HG03066 (cell line): Measurements from ENCODE around the gene TNFAIP8L1.
"Not testable (repeated sequence)": the region's sequence is repeated elsewhere in the genome, so short reads cannot be mapped to it uniquely, and the experiment has no call there.

Experiments
- ATAC-seq: cut with Tn5 transposase; IDR thresholded peaks from one replicate; pipeline ENCODE4 v1.9.1; 2021; ENCODE audit warnings: low read depth; ENCODE audit not compliant: unreplicated experiment

The TNFAIP8L1 gene

GRCh38 chr19:4638828-4639530 is at the start of gene TNFAIP8L1:
Gene TNFAIP8L1, plus strand, starts transcription at chr19:4639516. Its CDS starts 12,354 bp downstream, at chr19:4651870.
- ATAC-seq: peak; percentile 80

- ATAC-seq: no peak
These were observed 49.5 kb upstream of the TNFAIP8L1 start for GRCh38 chr19:4589579-4590410.

DNA sequence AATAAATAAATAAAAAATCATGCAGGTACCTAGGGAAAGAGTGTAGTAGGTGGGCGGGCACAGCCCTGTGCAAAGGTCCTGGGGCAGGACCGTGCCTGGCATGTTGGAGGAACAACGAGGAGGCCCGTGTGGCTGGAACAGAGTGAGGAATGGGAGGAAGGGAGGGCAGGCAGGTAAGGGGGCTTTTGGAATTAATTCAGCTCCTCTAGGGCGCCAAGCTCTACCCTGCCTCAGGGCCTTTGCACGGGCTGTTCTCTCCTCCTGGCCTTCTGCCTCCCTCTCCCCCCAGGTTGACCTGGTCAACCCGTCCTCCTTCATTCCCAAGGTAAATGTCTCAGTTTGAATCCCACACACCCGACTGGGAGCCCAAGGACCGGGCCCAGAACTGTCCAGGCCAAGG is 48.8 kb upstream of the TNFAIP8L1 start:
- no peak for ATAC-seq

GRCh38 chr19:4591320-4591719 is 48.0 kb upstream of the TNFAIP8L1 start:
- ATAC-seq: no peak

DNA sequence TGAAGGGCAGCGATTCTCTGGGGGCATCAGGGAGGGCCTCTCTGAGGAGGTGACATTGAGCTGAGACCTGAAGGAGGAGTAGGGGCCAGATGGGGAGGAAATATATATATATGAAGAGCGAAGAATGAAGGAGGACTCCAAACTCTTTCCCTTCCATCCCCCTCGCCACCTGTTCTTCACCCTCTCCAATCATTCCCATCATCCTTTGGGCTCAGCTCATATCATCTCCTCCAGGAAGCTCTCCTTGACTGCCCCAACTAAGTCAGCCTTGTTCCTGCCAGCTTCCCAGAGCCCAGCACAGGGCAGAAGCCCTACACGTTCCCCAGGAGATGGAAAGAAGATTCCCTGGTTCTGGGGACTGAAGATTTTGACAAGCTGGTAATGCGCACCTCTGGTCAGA is 46.9 kb upstream of the TNFAIP8L1 start:
- no peak for ATAC-seq

GRCh38 chr19:4593409-4593851 is 45.9 kb upstream of the TNFAIP8L1 start:
- ATAC-seq: no peak

GRCh38 chr19:4594201-4594600 is 45.1 kb upstream of the TNFAIP8L1 start:
- ATAC-seq: no peak

DNA sequence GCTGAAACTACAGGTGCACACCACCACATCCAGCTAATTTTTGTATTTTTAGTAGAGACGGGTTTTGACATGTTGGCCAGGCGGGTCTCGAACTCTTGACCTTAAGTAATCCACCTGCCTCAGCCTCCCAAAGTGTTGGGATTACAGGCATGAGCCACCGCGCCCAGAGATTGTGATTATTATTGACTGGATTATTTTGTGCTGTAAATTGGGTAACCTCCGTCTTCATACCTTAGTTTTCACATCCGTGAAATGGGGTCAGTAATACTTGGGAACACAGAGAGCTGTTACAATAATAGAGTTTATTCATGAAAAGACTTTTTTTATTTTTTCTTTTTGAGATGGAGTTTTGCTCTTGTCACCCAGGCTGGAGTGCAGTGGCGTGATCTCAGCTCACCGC is 44.2 kb upstream of the TNFAIP8L1 start:
- not testable (repeated sequence) for ATAC-seq

DNA sequence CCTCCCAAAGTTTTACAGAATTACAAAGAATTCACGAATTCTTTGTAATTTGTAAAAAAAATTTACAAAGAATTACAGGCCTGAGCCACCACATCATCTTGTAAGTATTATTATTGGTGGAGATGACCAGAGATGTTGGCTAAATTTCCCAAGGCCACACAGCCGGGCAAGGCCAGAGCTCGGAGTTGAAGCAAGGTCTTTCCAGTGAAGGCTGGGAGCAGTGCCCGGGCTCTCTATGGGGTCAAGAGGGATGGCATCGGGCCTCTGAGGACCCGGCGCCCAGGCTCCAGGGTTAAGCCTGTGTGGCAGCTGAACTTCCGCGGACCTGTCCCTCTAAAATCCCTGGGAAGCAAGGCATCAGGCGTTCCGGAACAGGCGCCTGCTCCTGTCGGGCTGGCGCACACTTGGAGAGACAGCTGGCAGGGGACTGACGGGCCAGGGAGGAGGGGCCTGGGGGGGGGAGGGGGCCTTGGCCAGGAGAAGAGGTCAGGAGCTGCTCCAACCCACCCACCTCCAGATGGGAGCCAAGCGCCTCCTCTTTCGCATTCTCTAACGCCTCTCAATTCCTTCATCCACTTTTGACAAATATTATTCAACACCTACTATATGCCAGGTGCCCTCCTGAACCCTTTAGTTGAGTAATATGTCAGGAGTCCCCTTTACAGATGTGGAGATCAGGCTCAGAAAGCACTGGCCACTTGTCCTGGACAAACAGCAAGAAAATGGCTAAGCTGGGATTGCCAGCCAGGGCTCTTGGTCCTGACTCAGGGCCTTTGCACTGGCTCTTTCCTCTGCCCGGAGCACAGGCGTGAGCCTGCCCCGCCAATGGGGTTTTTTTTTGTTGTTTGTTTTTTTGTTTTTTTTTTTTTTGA is 43.0 kb upstream of the TNFAIP8L1 start:
- no peak for ATAC-seq

- no peak for ATAC-seq
These were observed 41.9 kb upstream of the TNFAIP8L1 start for GRCh38 chr19:4597278-4597974.

DNA sequence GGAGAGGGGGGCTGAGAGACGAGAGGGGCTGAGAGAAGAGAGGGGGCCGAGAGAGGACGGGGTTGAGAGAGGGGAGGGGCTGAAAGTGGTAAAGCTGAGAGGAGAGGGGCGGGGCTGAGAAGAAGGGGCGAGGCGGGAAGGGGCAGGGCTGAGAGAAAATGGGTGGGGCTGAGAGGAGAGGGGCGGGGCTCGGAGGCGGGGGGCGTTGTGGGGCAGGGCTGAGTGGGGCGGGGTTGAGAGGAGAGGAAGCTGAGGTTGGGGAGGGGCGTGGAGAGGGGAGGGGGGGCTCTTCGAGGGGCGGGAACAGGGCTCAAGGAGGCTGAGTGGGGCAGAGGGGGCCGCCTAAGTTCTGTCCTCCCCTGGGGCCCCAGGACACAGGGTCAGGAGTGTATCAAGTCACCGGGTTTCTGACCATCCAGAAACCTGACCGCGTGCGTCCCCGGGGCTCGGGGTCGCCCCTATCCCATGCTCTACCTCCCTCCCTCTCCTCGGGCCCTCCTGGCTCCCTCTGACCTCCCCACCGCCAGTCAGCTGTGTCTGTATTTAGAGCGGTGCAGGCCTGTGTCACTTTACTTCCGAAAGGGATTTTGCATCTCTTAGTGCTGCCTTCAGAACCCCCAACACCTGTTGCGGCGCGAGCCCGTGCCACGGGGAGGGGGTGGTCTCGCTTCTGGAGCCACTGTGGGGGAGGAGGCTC is 41.2 kb upstream of the TNFAIP8L1 start:
- ATAC-seq: no peak

GRCh38 chr19:4598712-4599111 is 40.6 kb upstream of the TNFAIP8L1 start:
- no peak for ATAC-seq

GRCh38 chr19:4600082-4600481 is 39.2 kb upstream of the TNFAIP8L1 start:
- no peak for ATAC-seq

DNA sequence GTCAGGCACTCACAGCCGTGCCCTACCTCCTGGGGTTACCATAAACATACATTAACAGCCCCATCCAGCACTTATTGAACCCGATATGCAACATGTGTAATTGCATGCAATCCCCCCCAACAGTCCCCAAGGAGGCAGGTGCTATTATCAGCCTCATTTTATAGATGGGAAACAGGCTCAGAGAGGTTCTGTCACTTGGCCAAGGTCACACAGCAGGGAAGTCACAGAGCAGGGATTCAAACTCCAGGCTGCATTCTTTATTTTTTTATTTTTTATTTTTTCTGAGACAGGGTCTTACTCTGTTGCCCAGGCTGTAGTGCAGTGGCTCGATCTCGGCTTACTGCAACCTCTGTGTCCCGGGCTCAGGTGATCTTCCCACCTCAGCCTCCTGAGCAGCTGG is 38.4 kb upstream of the TNFAIP8L1 start:
- ATAC-seq: no peak

GRCh38 chr19:4602173-4602788 is 37.0 kb upstream of the TNFAIP8L1 start:
- ATAC-seq: no peak

GRCh38 chr19:4602915-4603314 is 36.4 kb upstream of the TNFAIP8L1 start:
- no peak for ATAC-seq

DNA sequence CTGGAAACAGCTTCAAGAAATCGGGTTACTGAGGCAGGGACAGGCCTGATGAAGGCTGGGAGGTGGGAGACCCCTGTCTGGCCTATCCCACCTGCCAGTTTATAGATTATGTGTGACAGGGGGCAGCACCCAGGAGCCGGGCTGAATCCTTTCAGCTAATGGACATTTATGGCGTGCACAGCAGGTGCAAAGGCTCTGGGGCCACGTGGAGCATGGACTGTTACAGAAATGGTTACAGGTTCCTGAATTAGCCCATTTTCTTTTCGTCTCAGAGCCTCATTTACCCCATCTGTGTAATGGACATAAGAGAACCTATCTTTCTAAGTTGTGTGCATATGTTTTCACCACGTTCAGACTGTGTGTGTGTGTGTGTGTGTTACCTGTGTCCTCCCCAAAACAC is 34.4 kb upstream of the TNFAIP8L1 start:
- ATAC-seq: no peak

DNA sequence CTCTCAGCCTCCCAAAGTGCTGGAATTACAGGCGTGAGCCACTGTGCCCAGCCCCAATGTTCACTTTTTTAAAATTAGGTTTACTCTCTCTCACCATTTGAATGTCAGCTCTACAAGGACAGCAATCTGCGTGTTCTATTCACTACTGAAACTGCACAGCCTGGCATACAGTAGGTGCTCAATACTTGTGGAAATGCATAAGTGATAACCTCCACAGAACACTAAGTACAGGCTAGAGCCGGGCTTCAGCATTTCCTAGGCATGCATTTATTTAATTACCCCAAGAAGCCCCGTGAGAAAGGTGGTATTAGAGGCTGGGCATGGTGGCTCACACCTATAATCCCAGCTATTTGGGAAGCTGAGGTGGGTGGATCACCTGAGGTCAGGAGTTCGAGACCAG is 33.1 kb upstream of the TNFAIP8L1 start:
- no peak for ATAC-seq

DNA sequence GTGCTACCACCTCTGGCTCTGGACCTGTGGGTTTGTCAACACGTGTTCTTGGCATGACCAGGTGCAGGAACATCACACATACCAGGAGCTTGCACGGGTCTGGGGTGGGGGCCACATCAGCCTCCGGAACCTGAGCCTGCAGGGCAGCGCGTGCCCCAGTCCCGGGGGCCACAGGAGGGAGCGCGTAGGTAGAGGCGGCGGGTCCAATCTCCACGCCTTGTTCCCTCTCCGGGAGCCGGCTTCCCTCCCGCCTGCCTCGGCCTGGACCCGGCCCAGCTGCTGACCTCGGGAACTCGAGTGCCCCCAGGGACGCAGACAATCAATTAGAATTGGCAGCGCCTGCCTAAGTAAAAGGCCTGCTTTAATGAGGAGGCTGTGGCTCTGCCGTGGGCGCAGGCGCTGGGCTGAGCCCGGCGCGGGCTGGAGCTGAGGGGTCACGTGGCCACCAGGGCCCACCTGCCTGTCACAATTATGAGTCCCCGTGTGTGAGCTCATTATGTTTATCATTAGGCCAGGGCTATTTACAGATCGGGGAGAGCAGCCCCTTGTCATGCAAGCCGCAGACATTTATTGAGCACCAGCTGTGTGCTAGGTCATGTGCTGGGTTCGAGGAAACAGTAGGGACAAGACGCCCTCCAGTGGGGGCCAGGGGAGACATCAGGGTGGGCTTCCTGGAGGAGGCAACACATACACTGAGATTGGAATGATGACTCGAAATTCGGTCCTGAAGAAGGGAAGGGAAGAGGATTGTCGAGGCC is 32.2 kb upstream of the TNFAIP8L1 start:
- ATAC-seq: no peak
